ENCODE measurements around the gene PEX10.

Gene PEX10

GRCh38 chr1:2376931-2377672, 35.3 kb downstream of the PEX10 start:
- TF ChIP-seq GATA3 (IDR thresholded peaks at IDR 0.05; ENCODE audit: low read depth, low read length) (no peak), GATA2 (IDR thresholded peaks at IDR 0.05; ENCODE audit: low read depth, low read length) (no peak)

GRCh38 chr1:2376261-2376741, 36.1 kb downstream of the PEX10 start:
- no peak for TF ChIP-seq GATA3 (IDR thresholded peaks at IDR 0.05; ENCODE audit: low read depth, low read length)
- TF ChIP-seq GATA2 (IDR thresholded peaks at IDR 0.05; ENCODE audit: low read depth, low read length): no peak

- TF ChIP-seq GATA3 (IDR thresholded peaks at IDR 0.05; ENCODE audit: low read depth, low read length) (no peak), GATA2 (IDR thresholded peaks at IDR 0.05; ENCODE audit: low read depth, low read length) (no peak)
These were observed 36.5 kb downstream of the PEX10 start for GRCh38 chr1:2375923-2376260.

GRCh38 chr1:2375246-2375922, 37.0 kb downstream of the PEX10 start:
- no peak for TF ChIP-seq GATA3 (IDR thresholded peaks at IDR 0.05; ENCODE audit: low read depth, low read length)
- no peak for TF ChIP-seq GATA2 (IDR thresholded peaks at IDR 0.05; ENCODE audit: low read depth, low read length)

GRCh38 chr1:2374252-2375155, 37.9 kb downstream of the PEX10 start:
- no peak for TF ChIP-seq GATA2 (IDR thresholded peaks at IDR 0.05; ENCODE audit: low read depth, low read length)
- no peak for TF ChIP-seq GATA3 (IDR thresholded peaks at IDR 0.05; ENCODE audit: low read depth, low read length)

GRCh38 chr1:2373551-2374251, 38.7 kb downstream of the PEX10 start:
- TF ChIP-seq GATA3 (IDR thresholded peaks at IDR 0.05; ENCODE audit: low read depth, low read length): no peak
- no peak for TF ChIP-seq GATA2 (IDR thresholded peaks at IDR 0.05; ENCODE audit: low read depth, low read length)

- no peak for TF ChIP-seq GATA2 (IDR thresholded peaks at IDR 0.05; ENCODE audit: low read depth, low read length)
- no peak for TF ChIP-seq GATA3 (IDR thresholded peaks at IDR 0.05; ENCODE audit: low read depth, low read length)
These were observed 39.5 kb downstream of the PEX10 start for GRCh38 chr1:2372551-2373490.

- TF ChIP-seq GATA2 (IDR thresholded peaks at IDR 0.05; ENCODE audit: low read depth, low read length) (no peak), GATA3 (IDR thresholded peaks at IDR 0.05; ENCODE audit: low read depth, low read length) (no peak)
These were observed 44.2 kb downstream of the PEX10 start for GRCh38 chr1:2368053-2368744.

GRCh38 chr1:2363847-2364513, 48.4 kb downstream of the PEX10 start:
- no peak for TF ChIP-seq GATA2 (IDR thresholded peaks at IDR 0.05; ENCODE audit: low read depth, low read length)
- TF ChIP-seq GATA3 (IDR thresholded peaks at IDR 0.05; ENCODE audit: low read depth, low read length): no peak

GRCh38 chr1:2360588-2361364, 51.6 kb downstream of the PEX10 start:
- TF ChIP-seq GATA3 (IDR thresholded peaks at IDR 0.05; ENCODE audit: low read depth, low read length) (no peak), GATA2 (IDR thresholded peaks at IDR 0.05; ENCODE audit: low read depth, low read length) (no peak)

All from SH-SY5Y (cell line).